HFF-Myc (cell line): ENCODE data around the gene BRMS1L.
A peak's percentile ranks its signal among the peaks of the same experiment; 100 is the strongest.

Source experiments
- DNase-seq: peaks from one replicate; pipeline ENCODE4 v3.0.0-alpha.2; 2011; ENCODE audit warnings: low read depth; ENCODE audit errors: extremely low read depth
- H3K4me3 ChIP-seq: replicated peaks from 2 replicates; pipeline ENCODE4 v1.5.1; 2011; ENCODE audit warnings: low read depth, mild to moderate bottlenecking, control low read depth, low read length
- CTCF ChIP-seq: IDR thresholded peaks from 2 replicates; pipeline ENCODE4 v1.5.1; 2012; ENCODE audit warnings: mild to moderate bottlenecking, low read depth, low read length, control low read depth; ENCODE audit errors: missing control alignments

BRMS1L gene

GRCh38 chr14:35797796-35798195, 28.3 kb upstream of the BRMS1L start:
- H3K4me3 ChIP-seq: no peak overlapping the region
- DNase-seq: no peak
- no peak for TF ChIP-seq CTCF

- TF ChIP-seq CTCF: no peak
- no peak for DNase-seq
- H3K4me3 ChIP-seq: no peak overlapping the region
Measured at GRCh38 chr14:35806006-35806907, 19.9 kb upstream of the BRMS1L start.

- no peak for DNase-seq
- H3K4me3 ChIP-seq: peak overlapping the region; percentile 75
- TF ChIP-seq CTCF: no peak
Measured at GRCh38 chr14:35807131-35807961, 18.8 kb upstream of the BRMS1L start.

- TF ChIP-seq CTCF: no peak
- H3K4me3 ChIP-seq: peak overlapping the region; percentile 75
- DNase-seq: no peak
Measured at GRCh38 chr14:35808076-35808637, 18.0 kb upstream of the BRMS1L start.

GRCh38 chr14:35808638-35809563, 17.2 kb upstream of the BRMS1L start, which contains the start of gene RALGAPA1:
Gene RALGAPA1 (minus strand): TSS chr14:35809295. CDS start chr14:35808835, 460 bp downstream.
- DNase-seq: peak; percentile 94
- peak within 1 kb of the TSS; percentile 75 for H3K4me3 ChIP-seq

GRCh38 chr14:35809597-35809996, 16.5 kb upstream of the BRMS1L start:
- no peak for DNase-seq
- TF ChIP-seq CTCF: no peak
- no peak overlapping the region for H3K4me3 ChIP-seq
